Duodenal mucosa (tissue), 2 donors: ENCODE measurements around the gene MLPH.

ENCODE experiments used
- H3K27ac ChIP-seq: one replicate; pipeline ENCODE4 v1.7.0; 2013; ENCODE audit warnings: low read depth, low read length
- H3K27me3 ChIP-seq, 2 donors: one replicate each; pipeline ENCODE4 v1.7.0; 2013; ENCODE audit warnings: low read length in 2 of 2, control low read depth in 1 of 2; ENCODE audit not compliant: insufficient read depth in 2 of 2, control insufficient read depth in 1 of 2
- H3K36me3 ChIP-seq, 2 donors: one replicate each; pipeline ENCODE4 v1.7.0; 2013; ENCODE audit warnings: low read length in 2 of 2, control low read depth in 1 of 2; ENCODE audit not compliant: insufficient read depth in 2 of 2, control insufficient read depth in 1 of 2
- H3K4me1 ChIP-seq, 2 donors: one replicate each; pipeline ENCODE4 v1.7.0; 2013; ENCODE audit warnings: low read length in 2 of 2, control low read depth in 1 of 2; ENCODE audit not compliant: insufficient read depth in 2 of 2, control insufficient read depth in 1 of 2
- H3K4me3 ChIP-seq, 2 donors: one replicate each; pipeline ENCODE4 v1.7.0; 2013; ENCODE audit warnings: low read length in 2 of 2, low read depth in 1 of 2
- H3K9ac ChIP-seq, 2 donors: one replicate each; pipeline ENCODE4 v1.7.0; 2013; ENCODE audit warnings: low read length in 2 of 2, low read depth in 1 of 2
- H3K9me3 ChIP-seq, 2 donors: one replicate each; pipeline ENCODE4 v1.7.0; 2013; ENCODE audit warnings: low read length in 2 of 2, control low read depth in 1 of 2; ENCODE audit not compliant: control insufficient read depth in 1 of 2

Gene MLPH

DNA sequence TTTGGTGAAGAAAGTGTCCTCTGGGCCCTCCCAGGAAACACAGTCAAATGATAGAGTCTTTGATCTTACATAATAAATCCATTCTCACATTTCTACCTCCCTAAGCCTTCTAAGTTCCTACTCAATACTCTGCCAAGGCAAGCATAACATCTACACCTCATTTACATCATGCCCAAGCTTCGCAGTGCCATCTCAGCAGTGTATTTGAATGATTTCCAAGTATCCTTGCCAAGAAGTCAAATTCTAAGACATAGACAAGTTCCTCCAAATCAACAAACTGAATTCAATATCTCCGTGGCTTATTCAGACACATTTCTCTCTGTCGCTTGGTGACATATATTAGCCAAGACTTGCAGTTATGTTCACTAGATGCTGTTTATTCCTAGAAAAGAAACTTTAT lies 8.1 kb upstream of the MLPH start:
- Histone ChIP-seq H3K27ac (no peak overlapping the region), H3K4me1 (peaks cover 30 to 32% of the 10 kb centered on the region in 2 donors), H3K27me3 (peaks cover 0 to 2% of the 10 kb centered on the region in 2 donors), H3K9ac (no peak overlapping the region), H3K36me3 (no peaks in the 10 kb centered on the region), H3K9me3 (no peaks in the 10 kb centered on the region), H3K4me3 (no peak overlapping the region)

DNA sequence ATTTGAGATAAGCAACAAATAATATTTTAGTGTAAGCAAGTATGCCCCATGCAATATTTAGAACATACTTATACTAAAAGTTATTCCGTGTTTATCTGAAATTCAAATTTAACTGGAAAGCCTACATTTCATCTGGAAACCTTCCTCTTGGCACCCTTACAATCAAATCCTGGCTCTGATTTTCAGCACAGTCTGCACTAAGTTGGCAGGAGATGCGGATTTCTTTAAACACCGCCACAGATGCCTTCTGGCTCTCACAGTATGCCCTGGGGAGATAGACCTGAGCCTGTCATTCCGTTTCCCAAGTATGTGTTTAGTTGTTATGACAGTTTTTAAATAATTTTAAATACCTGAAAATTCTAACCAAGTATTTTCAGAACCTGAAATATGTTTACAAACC lies 7.3 kb upstream of the MLPH start:
- Histone ChIP-seq H3K4me3 (no peak overlapping the region), H3K36me3 (no peaks in the 10 kb centered on the region), H3K9ac (no peak overlapping the region), H3K27me3 (peaks cover 0 to 2% of the 10 kb centered on the region in 2 donors), H3K4me1 (peaks cover 24 to 27% of the 10 kb centered on the region in 2 donors), H3K9me3 (no peaks in the 10 kb centered on the region), H3K27ac (no peak overlapping the region)

DNA sequence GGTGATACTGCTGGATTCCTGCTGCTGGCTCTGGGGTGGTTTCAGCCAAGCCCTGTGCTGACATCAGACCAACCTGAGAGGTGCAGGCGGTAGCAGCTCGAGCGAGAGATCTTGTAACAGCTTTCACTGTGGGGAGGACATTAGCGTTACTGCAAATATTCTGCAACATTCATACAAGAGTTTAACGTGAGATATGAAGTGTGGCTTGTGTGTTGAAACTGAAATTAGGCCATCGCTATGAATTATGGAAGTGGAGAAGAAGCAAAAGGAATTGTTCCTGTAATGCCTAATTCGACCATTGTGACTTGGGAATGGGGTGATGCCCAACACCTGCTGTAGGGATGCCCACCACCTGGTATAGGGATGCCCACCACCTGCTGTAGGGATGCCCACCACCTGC lies 6.5 kb upstream of the MLPH start:
- no peak overlapping the region for H3K27ac ChIP-seq
- no peak overlapping the region for H3K4me3 ChIP-seq

DNA sequence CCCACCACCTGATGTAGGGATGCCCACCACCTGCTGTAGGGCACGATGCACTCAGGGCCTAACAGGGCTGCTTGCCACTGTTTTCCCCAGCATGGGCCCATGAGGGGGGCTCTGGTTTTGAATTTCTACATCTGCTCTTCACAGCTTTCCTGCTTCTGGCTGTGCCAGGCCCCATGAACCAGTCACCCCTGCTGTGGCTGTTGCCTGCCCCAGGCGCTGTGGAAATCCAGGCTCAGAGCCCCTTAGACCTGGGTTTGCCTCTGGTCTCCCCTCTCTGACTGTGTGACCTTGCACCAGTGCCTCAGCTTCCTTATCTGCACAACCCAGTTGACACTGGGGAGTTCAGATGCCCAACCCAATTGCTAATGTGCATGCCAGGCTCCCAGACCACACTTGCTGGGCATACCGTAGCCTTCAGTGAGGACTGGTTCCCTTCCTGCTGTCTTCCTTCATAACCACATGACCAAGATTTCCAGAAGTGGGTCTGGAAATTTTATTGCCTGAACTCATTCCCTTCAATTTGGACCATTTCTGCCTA lies 6.0 kb upstream of the MLPH start:
- H3K36me3 ChIP-seq, result no peaks in the 10 kb centered on the region
- no peak overlapping the region for H3K4me3 ChIP-seq
- H3K4me1 ChIP-seq, result peaks cover 17 to 21% of the 10 kb centered on the region in 2 donors
- H3K27me3 ChIP-seq, result peaks cover 4 to 8% of the 10 kb centered on the region in 2 donors
- H3K9me3 ChIP-seq, result no peaks in the 10 kb centered on the region
- H3K27ac ChIP-seq, result no peak overlapping the region
- no peak overlapping the region for H3K9ac ChIP-seq

More for the DNA sequence above, 6.5 kb upstream of the MLPH start:
- H3K9ac ChIP-seq, result no peak overlapping the region
- H3K9me3 ChIP-seq, result no peaks in the 10 kb centered on the region
- H3K4me1 ChIP-seq, result peaks cover 22 to 26% of the 10 kb centered on the region in 2 donors
- peaks cover 0 to 6% of the 10 kb centered on the region in 2 donors for H3K27me3 ChIP-seq
- no peaks in the 10 kb centered on the region for H3K36me3 ChIP-seq

DNA sequence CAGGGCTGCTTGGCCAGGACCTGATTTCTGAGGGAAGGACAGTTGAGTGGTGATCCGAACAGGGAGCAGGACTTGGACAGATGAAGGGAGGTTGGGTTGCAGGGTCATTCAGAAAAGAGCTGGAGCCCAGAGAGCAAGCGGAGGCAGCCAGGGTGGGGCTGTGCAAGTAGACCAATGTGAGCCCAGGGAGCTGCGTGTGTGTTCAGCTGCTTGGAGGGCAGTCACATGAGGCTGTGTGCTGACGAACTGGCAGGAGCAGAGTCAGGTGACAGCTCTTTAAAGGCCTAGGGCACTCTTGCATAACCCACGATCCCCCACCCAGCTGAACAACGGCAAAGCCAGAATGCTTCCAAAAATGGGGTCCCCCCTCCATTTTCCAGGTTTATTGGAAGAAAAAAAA lies 4.6 kb upstream of the MLPH start:
- no peak overlapping the region for H3K27ac ChIP-seq
- H3K4me3 ChIP-seq, result no peak overlapping the region
- H3K9ac ChIP-seq, result no peak overlapping the region
- H3K4me1 ChIP-seq, result peaks cover 19 to 22% of the 10 kb centered on the region in 2 donors
- no peaks in the 10 kb centered on the region for H3K36me3 ChIP-seq
- H3K27me3 ChIP-seq, result peaks cover 18 to 20% of the 10 kb centered on the region in 2 donors
- no peaks in the 10 kb centered on the region for H3K9me3 ChIP-seq

DNA sequence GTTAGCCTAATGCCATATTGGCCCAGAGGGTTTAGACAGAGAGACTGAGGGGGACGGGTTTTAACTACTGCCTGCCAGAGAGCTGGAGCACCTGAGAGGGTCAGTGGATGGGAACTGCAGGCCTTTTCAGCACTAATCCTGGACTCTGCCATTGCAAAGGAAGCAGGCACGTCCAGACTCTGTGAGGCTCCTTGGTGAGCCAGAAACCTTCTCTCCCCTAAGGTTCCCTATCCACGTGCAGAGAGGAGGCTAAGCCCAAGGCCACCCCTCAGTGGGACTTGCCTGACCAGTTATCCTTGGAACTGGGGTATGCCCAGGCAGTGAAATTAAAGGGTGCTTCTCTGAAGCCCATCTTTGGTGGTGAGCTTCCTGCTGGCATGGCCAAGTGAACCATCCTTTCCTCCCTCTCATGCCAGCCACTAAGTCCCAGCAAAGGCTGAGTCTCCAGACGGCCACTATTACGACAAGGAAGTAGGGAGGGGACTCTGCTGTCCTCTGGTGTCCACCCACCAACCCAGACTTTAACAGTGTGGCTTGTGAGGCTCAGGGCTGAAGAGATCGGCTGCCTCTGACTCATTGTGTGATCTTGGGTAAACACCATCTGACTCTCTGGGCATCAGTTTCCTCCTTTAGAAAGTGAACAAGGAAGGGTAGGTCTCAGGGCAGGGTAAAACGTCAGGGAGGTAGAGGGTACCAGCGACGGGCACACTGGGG lies 3.9 kb upstream of the MLPH start:
- Histone ChIP-seq H3K4me1 (peaks cover 19 to 22% of the 10 kb centered on the region in 2 donors), H3K4me3 (no peak overlapping the region), H3K9me3 (no peaks in the 10 kb centered on the region), H3K27ac (no peak overlapping the region), H3K36me3 (no peaks in the 10 kb centered on the region), H3K9ac (no peak overlapping the region), H3K27me3 (peaks cover 23 to 25% of the 10 kb centered on the region in 2 donors)

DNA sequence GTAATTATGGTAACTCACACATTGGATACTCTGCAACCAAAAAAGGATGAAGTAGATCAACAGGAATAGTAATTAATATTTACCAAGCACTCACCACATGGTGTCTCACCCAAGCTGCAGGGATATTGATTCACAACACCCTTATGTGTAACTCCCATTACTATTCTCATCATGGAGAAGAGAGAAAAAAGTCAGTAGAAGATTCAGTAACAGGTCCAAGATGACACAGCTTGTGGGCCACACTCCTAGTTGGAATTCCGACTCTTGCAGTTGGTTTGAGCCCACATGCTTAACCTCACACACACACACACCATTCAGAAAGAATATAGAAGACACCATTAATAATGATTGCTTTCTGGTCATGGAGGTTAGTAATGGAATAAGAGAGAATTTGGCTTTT lies 1.7 kb upstream of the MLPH start:
- Histone ChIP-seq H3K9ac (no peak overlapping the region), H3K36me3 (no peaks in the 10 kb centered on the region), H3K9me3 (no peaks in the 10 kb centered on the region), H3K27ac (no peak overlapping the region), H3K4me3 (no peak overlapping the region), H3K27me3 (peaks cover 23 to 25% of the 10 kb centered on the region in 2 donors), H3K4me1 (peaks cover 34 to 36% of the 10 kb centered on the region in 2 donors)

DNA sequence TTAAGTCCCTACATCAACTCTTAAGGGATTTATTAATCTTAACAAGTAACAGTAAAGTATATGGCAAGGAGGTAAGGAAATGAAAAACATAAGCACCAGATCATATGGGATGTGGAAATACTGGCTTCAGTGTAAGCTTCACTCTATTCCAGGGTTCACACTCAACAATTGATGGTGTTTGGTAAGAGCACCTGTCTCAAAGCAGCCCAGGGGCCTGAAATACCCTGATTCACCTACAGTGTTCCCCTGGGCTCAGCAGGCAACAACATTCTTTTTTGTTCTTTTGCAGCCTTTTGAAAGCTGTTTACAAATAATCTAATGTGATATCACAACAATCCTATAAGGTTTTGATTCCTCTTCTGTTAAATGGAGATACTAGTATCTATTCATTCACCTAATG lies 1.2 kb upstream of the MLPH start:
- H3K4me1 ChIP-seq, result peaks cover 36 to 37% of the 10 kb centered on the region in 2 donors
- H3K9ac ChIP-seq, result no peak overlapping the region
- H3K9me3 ChIP-seq, result no peaks in the 10 kb centered on the region
- H3K27ac ChIP-seq, result no peak overlapping the region
- no peaks in the 10 kb centered on the region for H3K36me3 ChIP-seq
- H3K4me3 ChIP-seq, result peak overlapping the region in 1 of 2 donors; percentile 56
- H3K27me3 ChIP-seq, result peaks cover 23 to 25% of the 10 kb centered on the region in 2 donors

DNA sequence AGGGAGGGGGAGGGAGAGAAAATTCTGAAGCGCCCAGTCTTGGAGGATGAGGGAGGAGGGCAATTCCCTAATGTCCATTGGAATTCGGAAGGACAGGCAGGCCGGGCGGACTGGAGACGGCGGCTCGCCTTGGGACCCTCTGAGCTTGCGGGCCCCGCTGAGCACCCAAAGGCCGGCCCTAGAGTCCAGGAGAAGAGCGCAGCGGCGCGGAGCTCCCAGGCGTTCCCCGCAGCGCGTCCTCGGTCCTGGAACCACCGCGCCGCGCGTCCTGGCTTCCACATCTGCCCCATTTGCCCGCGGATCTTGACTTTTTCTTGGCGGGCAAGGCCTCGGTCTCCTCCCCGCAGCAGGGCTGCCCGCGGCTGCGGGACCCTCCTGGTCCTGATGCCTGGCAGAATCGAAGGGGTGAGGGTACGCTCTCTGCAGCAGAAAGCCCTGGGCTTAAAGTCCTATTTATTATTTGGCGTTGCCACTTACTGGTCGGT lies 675 bp upstream of the MLPH start:
- Histone ChIP-seq H3K9ac (no peak overlapping the region), H3K36me3 (no peaks in the 10 kb centered on the region), H3K4me3 (peak overlapping the region; percentile 56 to 58), H3K4me1 (peaks cover 36 to 37% of the 10 kb centered on the region in 2 donors), H3K27ac (no peak overlapping the region), H3K9me3 (peaks cover 4 to 5% of the 10 kb centered on the region in 2 donors), H3K27me3 (peaks cover 23 to 25% of the 10 kb centered on the region in 2 donors)

DNA sequence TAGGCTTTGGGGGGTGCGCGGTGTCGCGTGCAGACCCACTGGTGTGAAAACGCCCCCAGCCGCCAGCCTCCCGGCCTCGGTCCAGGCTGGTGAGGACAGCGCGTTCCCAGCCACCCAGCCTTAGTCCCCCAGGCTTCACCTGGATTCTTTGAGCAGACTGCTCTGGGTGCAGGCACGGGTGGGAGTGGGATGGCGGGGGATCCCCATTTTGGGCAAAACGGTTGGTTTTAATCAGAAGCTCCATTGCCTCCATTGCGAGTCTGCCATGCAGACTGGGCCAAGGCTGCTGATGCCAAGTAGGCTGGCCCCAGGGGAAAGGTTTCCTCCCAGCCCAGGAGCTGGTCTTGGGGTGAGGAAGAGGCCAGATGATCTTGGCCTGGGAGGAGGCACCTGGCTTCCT lies 445 bp downstream of the MLPH start:
- H3K9ac ChIP-seq, result peak overlapping the region in 1 of 2 donors; percentile 58
- no peak overlapping the region for H3K27ac ChIP-seq
- H3K9me3 ChIP-seq, result peaks cover 11 to 12% of the 10 kb centered on the region in 2 donors

More for the DNA sequence above, 445 bp downstream of the MLPH start:
- H3K4me3 ChIP-seq, result peak overlapping the region; percentile 56 to 58
- peaks cover 23 to 25% of the 10 kb centered on the region in 2 donors for H3K27me3 ChIP-seq
- no peaks in the 10 kb centered on the region for H3K36me3 ChIP-seq
- H3K4me1 ChIP-seq, result peaks cover 32% of the 10 kb centered on the region in 2 donors
